Fibroblast of the aortic adventitia (primary cell): ENCODE data around the gene CEP131. TPM values are rescaled to one million over a fixed set of nuclear protein-coding genes. Genes with fewer than 3 reads are reported as not detected.

ENCODE experiments used
- DNase-seq: peaks from one replicate; pipeline ENCODE4 v3.0.0-alpha.2; 2010; ENCODE audit warnings: low read depth
- H3K4me3 ChIP-seq: 2 replicates; pipeline ENCODE4 v1.5.1; 2011; ENCODE audit warnings: low read depth, mild to moderate bottlenecking, control low read depth, low read length, moderate library complexity
- total RNA-seq: library from RNA; depleted of rRNA; stranded (reverse); fragments of >200 nt; gene quantifications from 2 replicates; pipeline ENCODE4 v1.2.3, GENCODE V29; 2012; ENCODE audit warnings: low replicate concordance
- TF ChIP-seq, protein P1 (sequence below): IDR thresholded peaks from 2 replicates; pipeline ENCODE4 v1.5.1; 2011; ENCODE audit warnings: mild to moderate bottlenecking, low read length, control low read depth, inconsistent platforms; ENCODE audit not compliant: insufficient read depth

CEP131 gene
- total RNA-seq, 1 donor, result 9.6 TPM

DNA sequence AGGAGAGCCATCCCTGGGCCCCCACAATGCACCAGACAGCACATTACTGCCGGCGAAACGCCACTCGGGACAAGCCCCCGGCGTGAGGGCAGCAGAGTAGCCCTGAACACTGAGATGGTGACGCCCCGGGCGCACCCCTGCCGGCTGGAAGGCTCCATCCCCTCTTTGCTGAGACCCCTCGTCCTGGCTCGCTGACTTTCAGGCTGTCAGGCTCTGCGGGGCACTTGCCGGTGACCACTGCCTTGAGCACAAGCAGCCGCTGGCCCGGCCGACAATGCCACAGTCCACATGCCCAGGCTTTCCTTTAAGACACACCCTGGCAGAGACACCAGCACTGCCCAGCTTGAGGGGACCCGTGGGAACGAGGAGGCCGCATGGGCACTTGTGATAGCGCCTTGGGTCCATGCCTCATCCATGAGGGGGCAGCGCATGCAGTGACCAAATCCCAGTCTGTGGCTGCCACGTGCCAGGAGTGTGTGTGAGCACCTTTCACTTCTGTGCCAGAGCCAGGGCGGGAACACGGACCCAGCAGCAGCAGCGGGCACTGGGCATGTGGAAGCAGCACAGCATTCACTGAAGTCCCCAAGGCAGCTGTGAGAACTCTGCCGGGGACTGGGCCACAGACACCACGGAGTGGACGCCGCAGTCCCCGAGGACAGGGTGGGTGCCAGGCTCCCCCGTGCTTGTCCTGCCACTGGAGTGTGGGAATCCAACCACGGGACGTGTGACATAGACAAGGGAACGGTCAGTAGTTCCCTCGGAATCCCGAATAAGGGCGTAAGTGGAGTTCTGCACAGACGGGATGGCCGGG is 40.8 kb upstream of the CEP131 start:
- DNase-seq, result no peak
- TF ChIP-seq, protein P1, sequence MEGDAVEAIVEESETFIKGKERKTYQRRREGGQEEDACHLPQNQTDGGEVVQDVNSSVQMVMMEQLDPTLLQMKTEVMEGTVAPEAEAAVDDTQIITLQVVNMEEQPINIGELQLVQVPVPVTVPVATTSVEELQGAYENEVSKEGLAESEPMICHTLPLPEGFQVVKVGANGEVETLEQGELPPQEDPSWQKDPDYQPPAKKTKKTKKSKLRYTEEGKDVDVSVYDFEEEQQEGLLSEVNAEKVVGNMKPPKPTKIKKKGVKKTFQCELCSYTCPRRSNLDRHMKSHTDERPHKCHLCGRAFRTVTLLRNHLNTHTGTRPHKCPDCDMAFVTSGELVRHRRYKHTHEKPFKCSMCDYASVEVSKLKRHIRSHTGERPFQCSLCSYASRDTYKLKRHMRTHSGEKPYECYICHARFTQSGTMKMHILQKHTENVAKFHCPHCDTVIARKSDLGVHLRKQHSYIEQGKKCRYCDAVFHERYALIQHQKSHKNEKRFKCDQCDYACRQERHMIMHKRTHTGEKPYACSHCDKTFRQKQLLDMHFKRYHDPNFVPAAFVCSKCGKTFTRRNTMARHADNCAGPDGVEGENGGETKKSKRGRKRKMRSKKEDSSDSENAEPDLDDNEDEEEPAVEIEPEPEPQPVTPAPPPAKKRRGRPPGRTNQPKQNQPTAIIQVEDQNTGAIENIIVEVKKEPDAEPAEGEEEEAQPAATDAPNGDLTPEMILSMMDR, result no peak
- H3K4me3 ChIP-seq, result no peak overlapping the region

DNA sequence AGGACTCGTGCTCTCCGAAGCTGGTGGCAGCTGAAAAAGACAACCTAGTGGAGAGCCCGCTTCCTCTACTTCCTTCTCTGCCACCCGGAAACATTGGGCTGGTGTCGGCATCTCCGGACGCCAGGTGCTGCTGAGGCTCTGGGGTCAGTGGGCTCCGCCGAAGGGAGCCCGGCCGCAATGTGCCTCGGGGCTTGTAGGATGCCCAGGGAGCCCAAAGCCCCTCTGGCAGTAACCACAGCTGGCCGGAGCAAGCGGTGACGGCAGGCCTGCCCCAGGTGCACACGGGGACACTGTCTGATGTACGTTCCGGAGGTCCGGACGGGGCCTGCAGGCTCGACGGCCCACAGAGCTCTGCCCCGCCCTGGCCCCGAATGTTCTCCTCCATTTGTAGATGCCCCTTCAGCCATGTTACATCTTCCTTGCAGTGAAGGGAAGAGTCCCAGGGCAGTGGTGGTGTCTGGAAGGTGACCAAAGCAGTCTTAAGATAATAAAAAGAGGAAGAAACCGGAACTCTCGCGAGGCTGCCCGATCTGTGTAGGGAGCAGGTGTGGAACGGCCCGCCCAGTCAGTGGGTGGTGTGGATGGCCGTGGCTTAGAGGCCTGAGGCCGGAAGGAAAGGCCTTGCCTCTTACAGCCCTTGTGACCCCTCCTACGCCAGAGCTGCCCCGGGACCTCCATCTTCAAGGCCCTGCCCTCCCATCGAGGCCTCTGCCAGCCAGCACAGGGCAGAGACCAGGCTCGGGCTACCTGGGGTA is 39.0 kb upstream of the CEP131 start:
- TF ChIP-seq, protein P1, result no peak
- H3K4me3 ChIP-seq, result no peak overlapping the region

DNA sequence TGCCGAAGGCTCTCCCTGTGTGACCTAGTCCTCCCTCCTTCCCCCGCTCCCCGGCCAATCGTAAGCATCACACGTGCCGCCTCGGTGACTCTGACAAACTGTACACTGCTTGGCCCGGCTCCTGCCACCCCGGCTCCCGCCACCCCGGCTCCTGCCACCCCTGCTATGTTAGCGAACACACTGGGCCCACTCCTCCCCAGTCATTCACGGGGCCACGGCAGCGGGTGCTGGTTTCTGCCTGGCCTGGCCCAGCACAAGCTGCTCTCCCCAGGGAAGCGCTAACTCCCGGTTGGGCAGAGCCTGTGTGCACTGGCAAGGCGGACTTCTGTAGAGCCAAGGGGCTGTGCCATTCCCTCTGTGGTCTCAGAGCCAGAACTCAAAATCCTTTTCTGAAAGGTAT is 38.3 kb upstream of the CEP131 start:
- DNase-seq, result no peak
- H3K4me3 ChIP-seq, result no peak overlapping the region
- TF ChIP-seq, protein P1, result no peak

More for the DNA sequence above, 39.0 kb upstream of the CEP131 start:
- no peak for DNase-seq

DNA sequence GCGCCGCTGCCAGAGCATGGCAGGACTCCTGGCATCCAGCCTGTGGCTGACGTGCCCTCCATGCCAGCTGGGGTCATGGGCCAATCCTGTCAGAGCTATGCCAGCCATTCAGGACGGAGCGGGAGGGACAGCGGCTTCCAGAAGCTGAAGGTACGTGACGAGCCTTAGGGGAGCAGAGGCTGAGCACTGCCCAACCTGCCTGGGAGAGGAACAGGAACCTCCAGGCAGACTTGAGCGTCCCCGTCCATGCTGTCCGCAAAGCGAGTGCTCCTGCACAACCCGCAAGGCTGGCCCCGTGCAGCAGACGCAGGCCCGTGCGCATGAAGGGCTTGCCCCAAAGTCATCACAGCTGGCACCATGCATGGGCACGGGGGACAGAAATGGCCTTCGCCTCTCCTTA is 37.9 kb upstream of the CEP131 start:
- TF ChIP-seq, protein P1, result no peak
- H3K4me3 ChIP-seq, result no peak overlapping the region
- no peak for DNase-seq

DNA sequence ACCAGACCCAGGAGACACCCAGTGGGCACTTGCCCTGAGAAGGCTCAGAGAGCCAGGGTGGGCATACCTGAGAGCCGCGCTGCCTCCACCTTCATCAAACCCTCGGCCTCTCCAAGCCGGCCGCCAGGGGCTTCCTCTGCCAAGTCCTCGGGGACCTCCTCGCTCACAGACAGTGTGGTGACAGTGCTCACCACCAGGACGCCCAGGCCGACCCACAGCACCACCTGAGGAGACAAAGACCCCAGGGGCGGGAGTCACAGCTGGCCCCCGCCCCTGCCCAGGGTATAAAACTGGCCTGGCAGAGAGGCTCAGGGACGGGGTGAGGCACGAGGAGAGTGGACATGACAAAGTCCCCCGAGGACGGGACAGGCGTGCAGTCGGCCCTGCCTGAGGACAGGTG is 37.4 kb upstream of the CEP131 start:
- DNase-seq, result no peak
- TF ChIP-seq, protein P1, result no peak
- H3K4me3 ChIP-seq, result no peak overlapping the region

DNA sequence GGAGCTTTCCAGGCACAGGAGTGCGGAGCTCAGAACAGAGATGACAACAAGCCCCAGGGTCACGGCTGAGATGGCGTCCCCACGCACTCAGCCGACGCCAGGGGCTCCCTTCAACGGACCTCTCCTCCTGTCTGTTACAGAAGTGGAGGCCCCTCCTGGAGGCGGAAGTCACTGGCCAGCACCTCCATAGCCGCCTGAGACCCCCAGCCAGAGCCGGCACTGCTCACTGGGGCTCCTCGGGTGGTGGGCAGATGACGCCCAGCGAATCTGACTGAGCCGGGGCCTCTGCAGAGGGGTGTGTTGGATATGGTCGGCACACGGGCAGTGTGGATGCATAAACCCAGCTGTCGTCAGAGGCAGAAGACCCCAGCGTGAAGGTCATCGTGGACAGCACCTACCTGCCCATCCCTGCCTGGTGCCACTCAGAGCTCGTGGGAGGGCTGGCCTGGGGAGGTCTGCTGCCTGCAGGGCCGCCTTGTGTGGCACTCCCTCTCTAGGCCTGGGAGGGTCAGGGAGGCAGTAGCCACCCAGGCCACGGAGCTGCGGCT is 36.4 kb upstream of the CEP131 start:
- DNase-seq, result no peak
- TF ChIP-seq, protein P1, result no peak
- H3K4me3 ChIP-seq, result no peak overlapping the region
